ENCODE results near the gene ASIC1. TPM values are rescaled to one million over a fixed set of nuclear protein-coding genes. Genes with fewer than 3 reads are reported as not detected.
A peak's percentile ranks its signal among the peaks of the same experiment; 100 is the strongest.
"Not testable (repeated sequence)": the region's sequence is repeated elsewhere in the genome, so short reads cannot be mapped to it uniquely, and the experiment has no call there.

Gene ASIC1
- total RNA-seq, 2 experiments from 2014 or later = 0.91 to 0.98 TPM

DNA sequence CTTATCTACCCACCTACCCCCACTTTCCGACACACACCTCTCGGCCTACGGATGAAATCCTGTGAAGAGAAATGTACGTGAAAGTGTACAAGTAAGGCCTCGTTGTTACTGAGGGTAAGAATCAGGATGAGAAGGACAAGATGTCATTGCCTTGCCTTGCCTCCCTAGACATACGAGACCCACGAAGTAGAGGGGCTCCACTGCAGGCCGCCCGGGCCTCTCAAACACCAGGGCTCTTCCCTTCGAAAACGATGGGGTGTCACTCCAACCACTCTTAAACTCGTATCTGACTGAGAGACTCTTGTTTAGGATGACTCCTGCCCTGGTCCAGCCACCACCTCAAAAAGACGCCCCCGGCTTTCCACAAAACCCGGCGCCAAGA lies 32.6 kb upstream of the ASIC1 start:
- no peak for DNase-seq
- H3K27ac Mint-ChIP-seq = peak overlapping the region; percentile 96
- H3K4me3 Mint-ChIP-seq = peak overlapping the region; percentile 94
- H3K4me1 Mint-ChIP-seq = peaks cover 45% of the 10 kb centered on the region
- peaks cover 36% of the 10 kb centered on the region for H3K36me3 Mint-ChIP-seq (ENCODE audit: low read depth)
- H3K27me3 Mint-ChIP-seq = peaks cover 2% of the 10 kb centered on the region
- POLR2A ChIA-PET = interaction anchor here (0.6 to 2.8 kb wide), 19 partner anchors 9 to 1082 kb away, joined by 3 to 12 read pairs (median 6); partner anchors contain the start of genes BCDIN3D, COX14, LIMA1 and SMARCD1
- H3K9me3 Mint-ChIP-seq = peaks cover 2% of the 10 kb centered on the region
- CTCF ChIA-PET = interaction anchor here (0.7 to 4.0 kb wide), 11 partner anchors 8 to 87 kb away, joined by 3 to 21 read pairs (median 7); partner anchors contain the start of genes COX14 and SMARCD1

GRCh38 chr12:50025187-50026059 lies 32.0 kb upstream of the ASIC1 start, which contains the start of gene RACGAP1:
Gene RACGAP1 (minus strand): TSS chr12:50025494. CDS start chr12:50016715, 8,779 bp downstream.
- ChIA-PET CTCF (interaction anchor here (0.5 to 4.0 kb wide), 13 partner anchors 9 to 657 kb away, joined by 3 to 21 read pairs (median 6); partner anchors contain the start of genes COX14, SMARCD1 and TMBIM6), POLR2A (interaction anchor here (0.5 to 2.8 kb wide), 27 partner anchors 9 to 1082 kb away, joined by 3 to 12 read pairs (median 4); partner anchors contain the start of genes BCDIN3D, COX14, LIMA1 and SMARCD1)
- Mint-ChIP-seq H3K4me1 (peaks cover 44% of the 10 kb centered on the region), H3K27me3 (peaks cover 2% of the 10 kb centered on the region), H3K36me3 (ENCODE audit: low read depth) (peaks cover 35% of the 10 kb centered on the region), H3K27ac (peak within 1 kb of the TSS; percentile 96), H3K4me3 (peak within 1 kb of the TSS; percentile 94), H3K9me3 (peaks cover 2% of the 10 kb centered on the region)
- DNase-seq = peak; percentile 98

GRCh38 chr12:50026691-50027090 lies 30.7 kb upstream of the ASIC1 start:
- peaks cover 2% of the 10 kb centered on the region for H3K9me3 Mint-ChIP-seq
- H3K36me3 Mint-ChIP-seq (ENCODE audit: low read depth) = peaks cover 24% of the 10 kb centered on the region
- POLR2A ChIA-PET = no interaction called here
- CTCF ChIA-PET = interaction anchor here (2.0 to 4.0 kb wide), 3 partner anchors 10 to 60 kb away, joined by 11 to 21 read pairs (median 19); no protein-coding TSS in a partner anchor
- H3K27me3 Mint-ChIP-seq = peaks cover 4% of the 10 kb centered on the region
- H3K27ac Mint-ChIP-seq = no peak overlapping the region
- H3K4me3 Mint-ChIP-seq = no peak overlapping the region
- H3K4me1 Mint-ChIP-seq = peaks cover 33% of the 10 kb centered on the region
- peak; percentile 4 for DNase-seq

- H3K4me1 Mint-ChIP-seq; H3K4me3 Mint-ChIP-seq; H3K27ac Mint-ChIP-seq; DNase-seq; POLR2A ChIA-PET; H3K9me3 Mint-ChIP-seq; H3K36me3 Mint-ChIP-seq (ENCODE audit: low read depth): not testable (repeated sequence)
- CTCF ChIA-PET = interaction anchor here (0.6 to 2.4 kb wide), 7 partner anchors 9 to 586 kb away, joined by 3 to 15 read pairs (median 3); no protein-coding TSS in a partner anchor
- peaks cover 17% of the 10 kb centered on the region for H3K27me3 Mint-ChIP-seq
These were observed 26.9 kb upstream of the ASIC1 start for GRCh38 chr12:50030449-50030848.

GRCh38 chr12:50032515-50032853 lies 24.9 kb upstream of the ASIC1 start:
- Mint-ChIP-seq H3K9me3 (no peaks in the 10 kb centered on the region), H3K4me3 (no peak overlapping the region), H3K36me3 (ENCODE audit: low read depth) (no peaks in the 10 kb centered on the region), H3K27ac (no peak overlapping the region), H3K27me3 (peaks cover 24% of the 10 kb centered on the region), H3K4me1 (no peaks in the 10 kb centered on the region)
- ChIA-PET POLR2A (interaction anchor here (0.6 kb wide), 1 partner anchor 9 kb away, joined by 3 read pairs; no protein-coding TSS in a partner anchor), CTCF (interaction anchor here (0.7 to 0.9 kb wide), 3 partner anchors 16 to 639 kb away, joined by 3 read pairs; no protein-coding TSS in a partner anchor)
- DNase-seq = no peak

DNA sequence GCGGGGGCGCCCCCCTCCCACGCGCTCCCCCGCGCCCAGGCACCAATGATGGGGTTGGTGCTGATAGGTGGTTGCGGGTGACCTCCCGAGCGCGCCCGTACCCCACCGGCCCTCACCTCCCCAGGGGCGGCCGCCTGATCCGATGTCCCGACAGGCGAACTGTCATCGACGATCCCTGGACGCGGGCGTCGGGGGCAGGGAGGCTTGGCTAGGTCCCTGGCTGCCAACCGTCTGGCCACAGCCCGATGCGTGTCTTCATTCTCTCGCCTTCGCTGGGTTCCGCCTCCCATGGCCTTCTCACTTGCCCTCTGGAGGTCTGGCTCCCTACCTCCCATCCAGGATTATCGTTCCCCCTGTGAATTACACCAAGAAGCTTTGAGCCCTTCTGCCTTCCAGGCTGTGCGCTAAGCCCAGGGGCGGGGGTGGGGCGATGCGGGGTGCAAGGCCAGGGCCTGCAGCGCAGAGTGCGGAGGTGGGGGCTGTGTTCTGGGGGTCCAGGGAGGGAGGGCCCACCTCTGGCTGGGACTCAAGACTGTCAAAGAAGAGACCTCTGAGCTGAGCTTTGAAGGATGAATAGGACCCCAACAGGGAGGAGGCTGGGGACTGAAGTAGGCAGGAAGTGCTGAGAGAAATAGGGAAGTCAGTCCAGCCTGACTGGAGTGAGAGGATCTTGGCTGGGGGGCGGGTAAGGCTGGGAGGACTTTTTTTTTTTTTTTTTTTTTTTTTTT lies 24.4 kb upstream of the ASIC1 start:
- H3K4me3 Mint-ChIP-seq = no peak overlapping the region
- POLR2A ChIA-PET = interaction anchor here (0.5 kb wide), 1 partner anchor 194 kb away, joined by 3 read pairs; no protein-coding TSS in a partner anchor
- no peaks in the 10 kb centered on the region for H3K9me3 Mint-ChIP-seq
- H3K27me3 Mint-ChIP-seq = peaks cover 22% of the 10 kb centered on the region
- H3K4me1 Mint-ChIP-seq = no peaks in the 10 kb centered on the region
- no peak for DNase-seq
- H3K27ac Mint-ChIP-seq = no peak overlapping the region
- no peaks in the 10 kb centered on the region for H3K36me3 Mint-ChIP-seq (ENCODE audit: low read depth)
- CTCF ChIA-PET = interaction anchor here (0.7 to 1.7 kb wide), 3 partner anchors 16 to 66 kb away, joined by 3 to 4 read pairs (median 4); no protein-coding TSS in a partner anchor

- POLR2A ChIA-PET = interaction anchor here (1.4 to 2.2 kb wide), 3 partner anchors 13 to 19 kb away, joined by 3 to 9 read pairs (median 8); partner anchors contain the start of gene RACGAP1
- DNase-seq = no peak
- CTCF ChIA-PET = interaction anchor here (0.6 to 7.9 kb wide), 24 partner anchors 9 to 145 kb away, joined by 3 to 78 read pairs (median 6); partner anchors contain the start of genes CERS5, COX14, RACGAP1 and SMARCD1
- Mint-ChIP-seq H3K27me3 (peaks cover 12% of the 10 kb centered on the region), H3K36me3 (ENCODE audit: low read depth) (no peaks in the 10 kb centered on the region), H3K4me1 (peaks cover 4% of the 10 kb centered on the region), H3K9me3 (no peaks in the 10 kb centered on the region), H3K4me3 (no peak overlapping the region), H3K27ac (no peak overlapping the region)
These were observed 19.1 kb upstream of the ASIC1 start for GRCh38 chr12:50038336-50038735.

- no peaks in the 10 kb centered on the region for H3K9me3 Mint-ChIP-seq
- POLR2A ChIA-PET = interaction anchor here (1.4 to 2.2 kb wide), 3 partner anchors 14 to 20 kb away, joined by 3 to 9 read pairs (median 8); partner anchors contain the start of gene RACGAP1
These were observed 18.1 kb upstream of the ASIC1 start for GRCh38 chr12:50039151-50039835.

DNA sequence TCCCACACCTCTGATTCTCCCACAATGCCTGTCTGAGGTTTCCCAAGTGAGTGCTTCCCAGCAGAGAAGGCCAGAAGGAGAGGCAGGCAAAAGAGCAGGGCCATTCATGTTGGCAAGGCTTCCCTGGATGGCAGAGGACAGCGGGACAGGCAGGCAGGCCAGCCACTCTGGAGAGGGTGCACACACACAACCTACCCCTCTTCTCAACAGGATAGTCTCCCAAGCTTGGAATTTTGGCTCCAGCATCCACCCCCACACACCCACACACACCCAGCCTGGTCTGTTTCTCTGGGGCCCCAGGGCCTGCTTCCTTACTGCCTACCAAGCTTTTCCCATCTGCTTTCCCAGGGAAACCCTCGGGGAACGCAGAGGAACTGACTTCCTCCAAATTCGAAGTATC lies 16.7 kb upstream of the ASIC1 start:
- Mint-ChIP-seq H3K27me3 (peaks cover 7% of the 10 kb centered on the region), H3K36me3 (ENCODE audit: low read depth) (no peaks in the 10 kb centered on the region), H3K4me3 (no peak overlapping the region), H3K4me1 (peaks cover 15% of the 10 kb centered on the region), H3K9me3 (no peaks in the 10 kb centered on the region), H3K27ac (no peak overlapping the region)
- DNase-seq = no peak
- ChIA-PET CTCF (interaction anchor here (1.2 to 7.9 kb wide), 8 partner anchors 9 to 37 kb away, joined by 3 to 78 read pairs (median 30); partner anchors contain the start of gene RACGAP1), POLR2A (interaction anchor here (0.9 kb wide), 1 partner anchor 24 kb away, joined by 3 read pairs; no protein-coding TSS in a partner anchor)

More at GRCh38 chr12:50039151-50039835, 18.1 kb upstream of the ASIC1 start:
- Mint-ChIP-seq H3K27me3 (peaks cover 10% of the 10 kb centered on the region), H3K4me3 (no peak overlapping the region), H3K27ac (no peak overlapping the region), H3K36me3 (ENCODE audit: low read depth) (no peaks in the 10 kb centered on the region), H3K4me1 (peaks cover 14% of the 10 kb centered on the region)
- CTCF ChIA-PET = interaction anchor here (0.9 to 7.9 kb wide), 30 partner anchors 10 to 433 kb away, joined by 3 to 78 read pairs (median 4); partner anchors contain the start of genes CERS5, COX14, RACGAP1 and SMARCD1
- peak; percentile 85 for DNase-seq

DNA sequence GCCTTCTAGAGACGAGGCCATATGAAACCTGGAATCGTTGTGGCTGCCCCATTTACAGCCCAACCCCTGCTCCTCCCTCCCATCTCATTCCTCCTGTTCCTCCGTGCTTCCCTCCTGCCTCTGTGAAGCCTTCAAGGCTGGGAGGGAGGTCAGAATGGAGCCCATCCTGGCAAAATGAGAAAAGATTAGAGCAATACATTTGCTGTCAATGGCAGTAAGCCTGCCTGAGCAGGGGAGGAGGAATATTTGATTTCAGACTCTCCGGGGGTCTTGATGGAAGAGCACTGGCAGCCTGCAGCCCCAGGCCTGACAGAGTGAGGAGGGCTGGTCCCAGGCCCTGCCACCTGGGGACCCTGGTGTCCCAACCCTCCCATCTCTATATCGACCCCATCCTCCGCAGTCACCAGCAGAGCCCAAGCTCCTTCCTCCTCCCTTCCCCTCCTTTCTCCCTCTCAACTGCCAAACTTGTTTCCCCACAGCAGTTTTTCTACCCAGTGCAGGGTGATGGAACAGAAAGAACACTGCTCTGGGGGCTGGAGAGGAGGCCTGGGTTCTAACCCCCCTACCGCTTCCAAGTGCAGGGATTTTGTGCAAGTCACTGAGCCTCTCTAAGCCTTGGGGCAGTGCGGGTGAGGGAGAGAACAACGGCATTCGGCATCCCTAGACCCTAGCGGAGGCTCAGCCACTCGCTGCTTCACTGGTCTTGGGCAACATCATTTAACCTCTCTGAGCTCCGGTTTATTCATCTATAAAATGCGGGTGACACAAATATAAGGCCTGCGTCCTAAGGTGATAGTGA lies 16.1 kb upstream of the ASIC1 start:
- Mint-ChIP-seq H3K4me1 (peaks cover 15% of the 10 kb centered on the region), H3K4me3 (no peak overlapping the region), H3K9me3 (no peaks in the 10 kb centered on the region), H3K27me3 (peaks cover 5% of the 10 kb centered on the region), H3K36me3 (ENCODE audit: low read depth) (no peaks in the 10 kb centered on the region), H3K27ac (no peak overlapping the region)
- ChIA-PET CTCF (interaction anchor here (1.0 to 7.9 kb wide), 6 partner anchors 8 to 29 kb away, joined by 3 to 78 read pairs (median 38); partner anchors contain the start of gene RACGAP1), POLR2A (interaction anchor here (1.0 kb wide), 1 partner anchor 16 kb away, joined by 3 read pairs; the partner anchor contains the start of gene RACGAP1)
- no peak for DNase-seq

DNA sequence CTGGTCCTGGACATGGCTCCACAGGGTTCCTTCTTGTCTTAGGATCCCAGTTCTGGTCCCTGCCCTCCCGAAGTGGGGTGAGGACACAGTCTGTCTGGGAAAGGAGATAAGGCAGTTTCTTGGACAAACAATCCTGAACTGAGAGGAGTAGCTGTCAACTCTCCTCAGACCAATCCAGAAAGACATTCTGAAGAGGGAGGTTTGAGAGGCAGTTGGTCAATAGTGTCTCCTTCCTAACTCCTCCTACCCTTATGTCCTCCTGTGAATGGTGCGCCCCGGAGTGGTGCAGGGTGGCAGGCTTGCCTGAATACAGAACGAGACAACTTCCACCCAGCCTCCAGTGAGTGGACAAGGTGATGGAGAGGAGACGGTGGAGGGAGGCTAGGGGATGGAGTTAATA lies 15.4 kb upstream of the ASIC1 start:
- POLR2A ChIA-PET = interaction anchor here (1.0 kb wide), 1 partner anchor 17 kb away, joined by 3 read pairs; the partner anchor contains the start of gene RACGAP1
- Mint-ChIP-seq H3K4me3 (no peak overlapping the region), H3K9me3 (no peaks in the 10 kb centered on the region), H3K27me3 (no peaks in the 10 kb centered on the region), H3K27ac (no peak overlapping the region), H3K36me3 (ENCODE audit: low read depth) (no peaks in the 10 kb centered on the region), H3K4me1 (peaks cover 15% of the 10 kb centered on the region)
- CTCF ChIA-PET = interaction anchor here (1.0 to 7.9 kb wide), 2 partner anchors 13 to 17 kb away, joined by 3 to 78 read pairs; no protein-coding TSS in a partner anchor
- no peak for DNase-seq
